Neural progenitor cell (in vitro differentiated cells): ENCODE results near the gene RIPPLY2. TPM values are rescaled to one million over a fixed set of nuclear protein-coding genes. Genes with fewer than 3 reads are reported as not detected.

Source experiments
- DNase-seq: peaks from one replicate; pipeline ENCODE4 v3.0.0-alpha.2; 2016; ENCODE audit warnings: low spot score
- H2AFZ ChIP-seq: fragments of 200-600 bp; sonication (generic); replicated peaks from 2 replicates; pipeline ENCODE4 v1.6.1; 2016; ENCODE audit warnings: antibody characterized with exemption
- H3F3A ChIP-seq: fragments of 200-600 bp; sonication (generic); 2 replicates; pipeline ENCODE4 v1.6.1; 2016; ENCODE audit warnings: antibody characterized with exemption, low read depth
- H3K27ac ChIP-seq: fragments of 200-600 bp; sonication (generic); 2 replicates; pipeline ENCODE4 v1.5.1; 2016; ENCODE audit warnings: mild to moderate bottlenecking
- H3K27me3 ChIP-seq: fragments of 200-600 bp; sonication (generic); 2 replicates; pipeline ENCODE4 v1.6.1; 2016; ENCODE audit warnings: mild to moderate bottlenecking, moderate library complexity
- H3K36me3 ChIP-seq: fragments of 200-600 bp; sonication (generic); 2 replicates; pipeline ENCODE4 v1.5.1; 2016
- H3K4me1 ChIP-seq: fragments of 200-600 bp; sonication (generic); 2 replicates; pipeline ENCODE4 v1.6.1; 2016; ENCODE audit warnings: mixed run types
- H3K4me2 ChIP-seq: fragments of 200-600 bp; sonication (generic); 2 replicates; pipeline ENCODE4 v1.6.1; 2016
- H3K4me3 ChIP-seq: fragments of 200-600 bp; sonication (generic); 2 replicates; pipeline ENCODE4 v1.5.1; 2016
- H3K79me2 ChIP-seq: fragments of 200-600 bp; sonication (generic); 2 replicates; pipeline ENCODE4 v1.6.1; 2016; ENCODE audit warnings: low read depth
- H3K9ac ChIP-seq: fragments of 200-600 bp; sonication (generic); 2 replicates; pipeline ENCODE4 v1.6.1; 2016
- H3K9me3 ChIP-seq: fragments of 200-600 bp; sonication (generic); 2 replicates; pipeline ENCODE4 v1.5.1; 2016; ENCODE audit warnings: low read depth
- H4K20me1 ChIP-seq: fragments of 200-600 bp; sonication (generic); 2 replicates; pipeline ENCODE4 v1.6.1; 2016; ENCODE audit warnings: low read depth
- H3K27ac Mint-ChIP-seq: 3 replicates; pipeline ENCODE4 v1.8.0; 2021; ENCODE audit warnings: mixed read lengths
- H3K27me3 Mint-ChIP-seq: 2 replicates; pipeline ENCODE4 v1.8.0; 2022; ENCODE audit warnings: low read depth, mild to moderate bottlenecking, inconsistent platforms, moderate library complexity, mixed read lengths; ENCODE audit not compliant: insufficient read depth
- H3K36me3 Mint-ChIP-seq: 3 replicates; pipeline ENCODE4 v1.8.0; 2021; ENCODE audit warnings: mixed read lengths
- H3K4me1 Mint-ChIP-seq: 3 replicates; pipeline ENCODE4 v1.8.0; 2021; ENCODE audit warnings: mixed read lengths
- H3K4me3 Mint-ChIP-seq: 3 replicates; pipeline ENCODE4 v1.8.0; 2021; ENCODE audit warnings: mild to moderate bottlenecking, moderate library complexity, mixed read lengths
- H3K9me3 Mint-ChIP-seq: 3 replicates; pipeline ENCODE4 v1.8.0; 2020; ENCODE audit warnings: mixed read lengths
- EZH2 ChIP-seq: fragments of 200-600 bp; sonication (generic); IDR thresholded peaks from 2 replicates; pipeline ENCODE4 v1.6.1; 2017; ENCODE audit warnings: antibody characterized with exemption, mild to moderate bottlenecking, moderate library complexity
- EZH2phosphoT487 ChIP-seq: fragments of 200-600 bp; sonication (generic); IDR thresholded peaks from 2 replicates; pipeline ENCODE4 v1.6.1; 2017; ENCODE audit warnings: antibody characterized with exemption
- total RNA-seq: library from RNA; depleted of rRNA; stranded (reverse); fragments of >200 nt; gene quantifications from 2 replicates; pipeline ENCODE4 v1.2.3, GENCODE V29; 2015; ENCODE audit warnings: low replicate concordance
- TF ChIP-seq, protein P1 (sequence below): fragments of 200-600 bp; sonication (generic); IDR thresholded peaks from 2 replicates; pipeline ENCODE4 v1.5.1; 2017; ENCODE audit warnings: antibody characterized with exemption, mild to moderate bottlenecking

The RIPPLY2 gene
- total RNA-seq, 1 donor from 2014 or later = not detected

- Mint-ChIP-seq H3K27me3 (peaks cover 6% of the 10 kb centered on the region), H3K4me1 (peaks cover 14% of the 10 kb centered on the region), H3K4me3 (no peak overlapping the region), H3K27ac (no peak overlapping the region), H3K36me3 (peaks cover 15% of the 10 kb centered on the region), H3K9me3 (peaks cover 12% of the 10 kb centered on the region)
- peaks cover 38% of the 10 kb centered on the region for H3K79me2 ChIP-seq
- H3K9me3 ChIP-seq = no peaks in the 10 kb centered on the region
- no peak overlapping the region for H3K27ac ChIP-seq
- TF ChIP-seq EZH2 = no peak
- TF ChIP-seq EZH2phosphoT487 = no peak
- TF ChIP-seq, protein P1, sequence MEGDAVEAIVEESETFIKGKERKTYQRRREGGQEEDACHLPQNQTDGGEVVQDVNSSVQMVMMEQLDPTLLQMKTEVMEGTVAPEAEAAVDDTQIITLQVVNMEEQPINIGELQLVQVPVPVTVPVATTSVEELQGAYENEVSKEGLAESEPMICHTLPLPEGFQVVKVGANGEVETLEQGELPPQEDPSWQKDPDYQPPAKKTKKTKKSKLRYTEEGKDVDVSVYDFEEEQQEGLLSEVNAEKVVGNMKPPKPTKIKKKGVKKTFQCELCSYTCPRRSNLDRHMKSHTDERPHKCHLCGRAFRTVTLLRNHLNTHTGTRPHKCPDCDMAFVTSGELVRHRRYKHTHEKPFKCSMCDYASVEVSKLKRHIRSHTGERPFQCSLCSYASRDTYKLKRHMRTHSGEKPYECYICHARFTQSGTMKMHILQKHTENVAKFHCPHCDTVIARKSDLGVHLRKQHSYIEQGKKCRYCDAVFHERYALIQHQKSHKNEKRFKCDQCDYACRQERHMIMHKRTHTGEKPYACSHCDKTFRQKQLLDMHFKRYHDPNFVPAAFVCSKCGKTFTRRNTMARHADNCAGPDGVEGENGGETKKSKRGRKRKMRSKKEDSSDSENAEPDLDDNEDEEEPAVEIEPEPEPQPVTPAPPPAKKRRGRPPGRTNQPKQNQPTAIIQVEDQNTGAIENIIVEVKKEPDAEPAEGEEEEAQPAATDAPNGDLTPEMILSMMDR = no peak
- H3K9ac ChIP-seq = no peak overlapping the region
- peaks cover 8% of the 10 kb centered on the region for H3K27me3 ChIP-seq
- peaks cover 13% of the 10 kb centered on the region for H4K20me1 ChIP-seq
- H2AFZ ChIP-seq = no peak overlapping the region
- H3K4me1 ChIP-seq = peaks cover 12% of the 10 kb centered on the region
- no peak overlapping the region for H3K4me2 ChIP-seq
- no peak overlapping the region for H3K4me3 ChIP-seq
- peaks cover 8% of the 10 kb centered on the region for H3F3A ChIP-seq
- no peaks in the 10 kb centered on the region for H3K36me3 ChIP-seq
- no peak for DNase-seq
Measured at GRCh38 chr6:83862776-83863471, 9.8 kb downstream of the RIPPLY2 start.

DNA sequence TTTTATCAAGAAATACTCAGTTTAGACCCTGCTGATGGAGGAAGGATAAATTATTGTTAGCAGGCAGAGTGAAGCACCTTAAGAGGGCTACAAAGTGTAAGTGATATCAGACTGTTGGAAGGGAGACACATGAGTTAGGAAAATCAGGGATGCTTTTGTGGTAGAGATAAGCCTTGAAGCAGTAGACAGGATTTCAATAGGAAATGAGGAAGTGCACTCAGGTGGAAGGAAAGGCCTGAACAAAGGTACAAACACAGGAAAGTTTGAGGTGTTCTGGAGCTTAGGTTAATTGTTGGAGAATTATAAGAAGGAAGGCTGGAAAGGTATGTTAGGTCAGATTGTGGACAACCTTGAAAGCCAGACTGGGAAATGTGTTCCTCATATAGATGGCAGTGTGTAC lies 13.9 kb downstream of the RIPPLY2 start:
- Mint-ChIP-seq H3K27me3 (no peaks in the 10 kb centered on the region), H3K36me3 (peaks cover 27% of the 10 kb centered on the region), H3K4me1 (no peaks in the 10 kb centered on the region), H3K4me3 (no peak overlapping the region), H3K9me3 (peaks cover 19% of the 10 kb centered on the region), H3K27ac (no peak overlapping the region)
- Histone ChIP-seq H2AFZ (no peak overlapping the region), H4K20me1 (peaks cover 5% of the 10 kb centered on the region), H3K4me1 (no peaks in the 10 kb centered on the region), H3K9ac (no peak overlapping the region), H3K27me3 (no peaks in the 10 kb centered on the region), H3K27ac (no peak overlapping the region), H3K79me2 (peaks cover 20% of the 10 kb centered on the region), H3K36me3 (no peaks in the 10 kb centered on the region), H3F3A (no peaks in the 10 kb centered on the region), H3K4me3 (no peak overlapping the region), H3K4me2 (no peak overlapping the region), H3K9me3 (no peaks in the 10 kb centered on the region)
- TF ChIP-seq EZH2 = no peak
- TF ChIP-seq EZH2phosphoT487 = no peak
- TF ChIP-seq, protein P1 = no peak
- DNase-seq = no peak

- H3K4me2 ChIP-seq = no peak overlapping the region
- H2AFZ ChIP-seq = no peak overlapping the region
- H3K27me3 ChIP-seq = no peaks in the 10 kb centered on the region
- no peak overlapping the region for H3K27ac Mint-ChIP-seq
- peaks cover 27% of the 10 kb centered on the region for H3K36me3 Mint-ChIP-seq
- H3K27ac ChIP-seq = no peak overlapping the region
- no peaks in the 10 kb centered on the region for H3K4me1 Mint-ChIP-seq
- H3K9ac ChIP-seq = no peak overlapping the region
- no peaks in the 10 kb centered on the region for H3K4me1 ChIP-seq
- H4K20me1 ChIP-seq = no peaks in the 10 kb centered on the region
- H3K4me3 Mint-ChIP-seq = no peak overlapping the region
- H3K79me2 ChIP-seq = peaks cover 15% of the 10 kb centered on the region
- peak; percentile 41 for DNase-seq
- no peak overlapping the region for H3K4me3 ChIP-seq
- no peaks in the 10 kb centered on the region for H3K27me3 Mint-ChIP-seq
- H3F3A ChIP-seq = no peaks in the 10 kb centered on the region
- peaks cover 19% of the 10 kb centered on the region for H3K9me3 Mint-ChIP-seq
- no peaks in the 10 kb centered on the region for H3K9me3 ChIP-seq
- no peaks in the 10 kb centered on the region for H3K36me3 ChIP-seq
- TF ChIP-seq EZH2phosphoT487 (no peak), EZH2 (no peak)
- TF ChIP-seq, protein P1 = no peak
Measured at GRCh38 chr6:83867527-83868161, 14.5 kb downstream of the RIPPLY2 start.
